GM21723 (cell line): Measurements from ENCODE around the gene CORO2B.

Experiments used
- ATAC-seq: cut with Tn5 transposase; IDR thresholded peaks from one replicate; pipeline ENCODE4 v1.9.1; 2021; ENCODE audit warnings: mild to moderate bottlenecking, moderate library complexity; ENCODE audit not compliant: unreplicated experiment

CORO2B gene

DNA sequence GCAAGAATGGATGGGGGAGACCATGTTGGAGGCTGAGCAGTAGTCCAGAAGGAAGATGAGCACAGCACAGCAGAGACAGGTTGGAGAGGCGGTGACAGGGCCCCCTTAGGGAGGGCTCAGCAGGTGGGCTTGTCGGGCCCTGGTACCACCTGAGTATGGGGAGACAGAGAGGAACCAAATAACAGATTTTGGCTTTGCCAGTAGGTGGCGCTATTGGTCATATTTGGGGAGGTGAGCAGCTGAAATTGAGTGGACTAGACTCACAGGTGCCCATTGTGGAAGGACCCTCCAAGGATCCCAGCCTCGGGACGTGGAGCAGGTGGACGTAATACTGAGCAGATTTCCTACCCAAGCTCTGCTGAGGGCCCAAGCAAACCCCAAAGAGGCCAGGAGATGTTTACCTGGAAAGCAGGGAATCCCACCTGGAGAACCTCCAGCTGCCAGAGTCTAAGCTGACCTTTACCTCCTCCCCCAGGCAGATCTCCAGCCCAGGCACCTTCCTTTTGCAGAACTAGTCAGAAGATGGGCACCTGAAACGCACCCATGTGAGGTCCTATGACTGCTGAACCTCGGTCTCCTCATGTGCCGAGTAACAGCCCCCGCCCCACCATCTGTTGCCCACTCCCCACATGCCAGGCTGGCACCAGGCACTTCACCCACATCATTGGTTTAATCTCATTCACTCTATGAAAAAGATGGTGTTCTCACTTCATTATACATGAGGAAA is 24.6 kb upstream of the CORO2B start:
- ATAC-seq, result no peak

DNA sequence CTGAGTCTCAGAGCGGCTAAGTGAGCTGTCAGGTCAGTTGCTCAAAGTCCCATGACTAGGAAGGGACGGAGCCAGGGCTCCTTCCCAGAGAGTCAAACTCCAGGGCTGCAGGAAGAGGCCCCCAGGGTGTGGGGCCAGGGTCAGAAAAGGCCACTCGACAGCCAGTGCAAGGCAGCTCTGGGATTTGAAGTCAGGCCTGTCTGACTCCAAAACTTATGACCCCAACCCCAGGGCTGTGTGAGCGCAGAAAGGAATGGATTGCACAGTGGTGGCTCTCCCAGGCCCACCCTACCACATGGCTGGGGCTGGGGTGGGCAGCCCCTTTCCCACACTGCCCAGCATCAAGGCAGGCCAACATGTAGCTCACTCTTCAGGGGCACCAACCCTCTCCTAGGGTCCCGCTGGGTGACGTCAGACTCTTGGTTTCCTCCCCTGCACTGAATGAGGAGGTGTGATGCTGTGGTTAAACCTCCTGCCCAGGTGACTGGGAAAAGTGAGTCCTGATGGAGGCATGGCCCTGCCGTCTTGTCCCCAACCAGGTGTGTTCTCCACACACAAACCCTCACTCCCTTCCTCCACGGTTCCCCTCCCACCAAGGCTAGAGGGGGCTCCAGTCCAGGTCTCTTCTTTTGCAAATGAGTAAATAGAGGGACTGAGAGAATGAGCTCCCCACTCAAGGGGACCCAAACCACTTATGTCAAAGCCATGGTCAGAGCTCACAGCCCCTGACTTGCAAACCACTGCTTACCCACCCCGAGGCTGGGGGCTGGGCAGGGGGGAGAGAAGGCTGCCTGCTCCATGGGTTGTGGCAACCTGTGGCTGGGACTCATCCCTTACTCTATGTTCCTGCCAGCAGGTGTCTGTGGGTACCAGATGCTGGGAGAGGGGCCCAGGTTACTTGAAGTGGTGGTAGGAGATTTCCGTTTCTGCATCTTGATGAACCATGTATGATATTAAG is 23.8 kb upstream of the CORO2B start:
- no peak for ATAC-seq

DNA sequence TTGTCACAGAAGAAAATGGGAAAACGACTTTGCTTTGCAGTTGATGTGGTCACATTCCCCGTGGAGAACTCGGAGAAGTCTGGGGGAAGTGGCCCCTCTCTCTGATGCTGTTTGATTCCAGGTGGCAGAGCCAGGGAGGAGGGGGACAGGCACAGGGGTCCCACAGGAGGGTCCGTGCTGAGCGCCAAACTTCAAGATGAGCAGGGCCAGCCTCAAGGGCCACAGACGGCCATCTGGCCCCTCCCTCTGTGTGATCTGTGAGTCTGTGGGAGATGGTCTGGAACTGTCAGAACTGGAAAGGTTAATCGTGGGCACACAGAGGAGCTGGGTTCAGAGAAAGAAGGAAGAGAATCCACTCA is 23.1 kb upstream of the CORO2B start:
- no peak for ATAC-seq

DNA sequence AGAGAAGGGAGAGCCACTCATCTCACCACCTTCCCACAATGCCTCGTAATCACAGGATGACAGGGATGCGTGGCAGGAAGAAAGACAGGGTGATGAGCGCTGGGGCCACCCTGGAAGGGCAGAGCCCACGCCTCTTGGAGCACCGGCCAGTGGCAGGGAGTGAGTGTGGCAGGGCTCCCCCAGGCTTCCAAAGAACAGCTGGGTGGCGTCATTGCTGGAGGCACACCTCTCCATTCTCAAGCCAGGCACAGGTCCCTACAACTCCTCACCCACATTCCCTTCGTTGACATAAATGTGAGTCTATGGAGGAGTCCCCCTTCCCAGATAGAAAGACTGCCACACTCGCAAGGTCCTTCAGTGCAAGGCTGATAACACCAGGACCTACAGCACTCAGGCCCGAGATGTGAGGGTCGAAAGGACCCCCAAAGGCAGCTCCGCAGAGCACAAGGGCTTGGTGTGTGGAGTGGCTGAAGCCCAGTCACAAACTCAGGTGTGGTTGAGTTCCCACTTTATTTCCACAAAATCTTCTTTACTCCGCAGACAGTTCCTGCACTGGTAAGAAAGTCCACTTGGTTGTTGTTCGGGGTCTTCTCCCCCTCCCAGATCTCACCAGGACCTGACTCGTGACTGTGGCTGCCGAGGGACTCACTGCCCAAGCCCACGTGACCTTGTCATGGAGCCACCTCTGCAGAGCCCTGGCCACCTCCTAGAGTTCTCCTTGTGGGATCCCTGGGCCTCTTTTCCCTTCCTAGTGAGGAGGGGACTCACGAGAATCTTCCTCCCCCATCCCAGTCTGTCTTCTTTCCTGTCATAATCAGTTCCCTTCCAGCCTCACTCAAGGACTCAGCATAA is 22.4 kb upstream of the CORO2B start:
- ATAC-seq, result no peak

DNA sequence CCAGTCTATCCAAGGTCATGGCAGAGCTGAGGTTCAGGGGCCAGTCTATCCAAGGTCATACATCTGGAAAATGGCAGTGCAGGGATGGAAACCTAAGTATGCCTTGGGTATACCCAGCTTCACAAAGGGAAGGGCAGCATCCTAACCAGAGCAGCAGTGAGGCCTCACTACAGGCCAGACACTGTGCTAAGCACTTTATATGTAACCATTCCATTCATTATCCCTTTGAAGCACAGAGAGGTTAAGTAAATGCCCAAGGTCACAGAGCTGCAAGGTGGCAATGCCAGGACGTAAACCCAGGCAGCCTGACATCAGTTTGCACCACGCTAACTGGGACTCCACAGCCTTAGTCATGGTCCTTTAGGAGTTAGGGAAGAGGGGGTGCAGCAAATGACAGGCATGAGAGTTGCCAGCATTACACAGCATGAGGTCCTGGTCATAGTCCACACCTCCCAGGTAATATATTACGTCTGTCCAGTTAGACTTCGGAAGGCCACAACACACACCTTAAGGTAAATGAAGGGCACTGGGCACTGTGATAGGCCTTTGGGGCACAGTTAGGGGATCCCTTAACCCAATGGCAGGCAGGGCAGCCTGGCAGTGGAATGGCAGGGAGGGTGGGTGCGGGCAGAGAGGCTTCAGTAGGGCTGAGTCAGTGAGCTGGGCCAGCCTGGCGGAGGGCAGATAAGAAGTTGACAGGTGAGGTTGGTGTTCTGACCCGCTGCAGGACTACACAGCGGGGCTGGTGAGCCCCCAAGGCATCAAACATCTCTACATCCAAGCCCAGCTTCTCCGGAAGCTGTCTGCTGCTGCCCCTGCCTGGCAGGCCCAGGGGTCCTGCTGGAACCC is 21.1 kb upstream of the CORO2B start:
- no peak for ATAC-seq

DNA sequence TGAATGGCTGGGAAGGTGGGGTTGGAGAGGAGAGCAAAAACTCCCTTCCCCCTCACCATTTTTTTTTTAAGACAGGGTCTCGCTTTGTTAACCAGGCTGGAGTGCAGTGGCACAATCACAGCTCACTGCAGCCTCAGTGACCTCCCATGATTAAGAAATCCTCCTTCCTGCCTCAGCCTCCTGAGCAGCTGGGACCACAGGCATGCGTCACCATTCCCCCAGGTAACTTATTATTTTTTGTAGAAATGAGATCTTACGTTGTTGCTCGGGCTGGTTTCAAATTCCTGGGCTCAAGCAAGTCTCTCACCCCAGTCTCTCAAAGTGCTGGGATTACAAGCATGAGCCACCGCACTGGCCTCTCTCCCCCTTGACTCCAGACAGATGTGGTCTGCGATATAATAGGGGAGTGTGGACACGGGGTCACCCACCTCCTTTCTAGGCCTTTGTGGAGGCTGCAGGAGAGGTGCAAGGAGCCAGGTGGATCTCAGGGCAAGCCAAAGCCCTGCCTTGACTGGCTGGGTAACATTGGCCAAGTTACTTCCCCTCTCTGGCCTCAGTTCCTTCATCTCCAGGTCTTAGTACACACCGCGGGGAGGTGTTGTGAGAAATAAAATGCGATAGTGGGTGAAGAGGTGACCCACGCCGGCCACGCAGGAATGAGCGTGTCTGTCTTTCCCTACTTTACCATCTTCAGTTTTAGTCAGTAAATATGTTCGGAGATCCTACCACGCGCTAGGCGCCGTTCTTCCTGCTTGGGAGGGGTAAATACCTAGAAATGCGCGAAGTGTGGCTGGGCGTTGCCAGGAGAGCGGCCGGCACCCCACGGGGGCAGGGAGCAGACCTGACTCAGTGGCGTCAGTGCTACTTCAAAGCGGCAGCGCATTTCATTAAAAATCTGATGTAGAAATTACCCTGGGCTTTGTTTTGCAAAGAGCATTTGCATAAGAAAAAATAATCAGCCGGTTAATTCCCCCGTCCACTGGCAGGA is 20.2 kb upstream of the CORO2B start:
- ATAC-seq, result no peak

DNA sequence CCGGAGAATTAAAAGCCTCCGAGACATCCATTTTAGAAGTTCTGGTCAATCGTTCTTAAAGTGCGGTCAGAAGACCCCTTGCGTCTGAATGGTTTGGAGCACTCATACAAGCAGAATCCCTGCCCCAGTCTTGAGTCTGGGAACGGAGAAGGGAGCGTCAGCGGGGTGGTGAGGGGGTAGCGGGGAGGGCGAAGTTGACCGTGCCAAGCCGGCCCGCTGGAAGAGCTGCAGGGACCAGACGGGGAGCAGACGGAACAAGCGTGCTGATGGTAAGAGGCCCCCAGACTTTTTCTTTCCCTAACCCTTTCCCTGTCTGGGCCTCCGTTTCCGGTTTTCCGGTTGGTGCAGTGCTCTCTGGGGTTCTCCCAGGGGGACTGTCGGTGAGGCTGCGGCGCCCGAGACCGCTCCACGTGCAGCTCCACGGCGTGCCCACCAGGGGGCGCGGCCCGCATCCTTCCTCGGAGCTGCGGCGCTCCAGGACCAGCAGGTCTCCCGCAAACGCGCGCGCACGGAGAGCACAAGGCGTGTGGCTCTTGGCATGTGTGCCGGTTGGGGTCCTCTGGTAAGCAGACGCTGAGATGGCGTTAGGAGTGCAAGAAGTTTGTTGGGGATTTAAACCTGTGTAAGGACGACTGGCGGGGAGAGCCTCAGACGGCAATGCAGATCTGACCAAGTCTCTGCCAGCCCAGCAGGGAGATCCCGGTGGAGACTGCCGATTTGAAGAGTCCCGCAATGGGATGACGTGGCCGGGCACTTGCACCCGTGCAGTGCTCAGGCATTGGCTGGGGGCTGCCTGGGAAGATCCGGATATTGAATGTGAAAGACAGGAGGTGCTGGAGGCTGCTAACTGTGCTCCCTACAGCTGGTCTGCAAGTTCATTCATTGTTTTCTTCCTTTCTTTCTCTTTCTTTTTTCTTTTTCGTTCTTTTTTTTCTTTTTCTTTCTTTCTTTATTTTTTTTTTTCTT is 19.2 kb upstream of the CORO2B start:
- peak; percentile 61 for ATAC-seq

DNA sequence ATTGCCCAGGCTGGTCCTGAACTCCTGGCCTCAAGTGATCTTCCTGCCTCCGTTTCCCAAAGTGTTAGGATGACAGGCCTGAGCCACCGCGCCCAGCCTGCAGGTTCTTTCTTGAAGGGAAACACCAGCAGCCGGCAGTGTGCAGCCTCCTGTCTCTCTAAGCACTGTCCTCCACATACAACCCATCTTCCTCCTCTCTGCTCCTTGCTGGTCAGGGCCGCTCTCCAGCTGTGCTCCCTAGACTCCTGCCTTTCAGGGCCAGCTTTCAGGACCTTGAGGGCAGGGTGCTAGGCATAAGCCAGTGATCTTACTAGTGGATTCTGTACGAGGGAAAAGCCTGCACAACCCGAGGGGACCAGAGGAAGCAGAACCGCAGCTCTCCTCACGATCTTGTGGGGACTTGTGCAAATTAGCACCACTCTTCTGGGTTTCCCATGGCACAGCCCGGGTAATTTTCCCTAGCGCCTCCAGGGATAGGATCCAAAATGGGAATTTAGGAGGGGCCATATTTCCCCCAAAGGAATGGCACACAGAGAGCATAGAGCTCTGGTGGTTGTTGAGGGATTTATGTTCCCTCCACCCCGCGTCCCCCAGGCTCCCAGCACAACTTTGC is 18.2 kb upstream of the CORO2B start:
- no peak for ATAC-seq

DNA sequence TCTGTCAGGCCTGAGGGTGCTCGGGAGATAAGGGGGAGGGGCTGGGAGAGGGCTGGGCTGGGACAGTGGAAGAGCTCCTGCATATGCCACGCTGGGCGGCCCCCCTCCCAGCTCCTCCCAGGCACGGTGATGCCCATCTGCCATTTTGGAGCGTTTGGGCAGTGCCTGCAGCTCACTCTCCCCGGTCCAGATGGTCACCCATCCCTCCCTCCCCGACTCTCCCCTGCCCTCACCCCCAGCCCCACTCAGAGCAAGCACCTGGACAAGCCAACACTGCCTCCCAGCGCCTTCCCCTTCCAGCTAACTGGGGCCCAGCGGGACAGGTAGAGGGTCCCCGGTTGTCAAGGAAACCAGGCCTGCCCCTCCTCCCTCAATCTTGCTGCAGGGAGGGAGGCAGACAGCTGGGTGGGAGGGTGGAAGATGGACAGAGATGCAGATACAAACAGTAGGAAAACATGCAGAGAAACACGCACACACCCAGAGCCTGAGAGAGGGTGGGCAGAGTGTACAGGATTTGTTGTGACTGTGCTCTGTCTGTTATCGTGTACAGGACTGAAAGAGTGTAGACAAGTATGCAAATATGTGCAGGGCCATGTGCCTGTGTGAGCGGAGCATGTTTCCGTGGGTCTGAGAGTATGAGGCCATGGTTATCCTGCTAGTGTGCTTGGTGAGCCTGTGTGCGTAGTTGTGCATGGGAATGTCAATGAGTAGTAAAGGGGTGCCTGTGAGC is 17.5 kb upstream of the CORO2B start:
- ATAC-seq, result no peak

DNA sequence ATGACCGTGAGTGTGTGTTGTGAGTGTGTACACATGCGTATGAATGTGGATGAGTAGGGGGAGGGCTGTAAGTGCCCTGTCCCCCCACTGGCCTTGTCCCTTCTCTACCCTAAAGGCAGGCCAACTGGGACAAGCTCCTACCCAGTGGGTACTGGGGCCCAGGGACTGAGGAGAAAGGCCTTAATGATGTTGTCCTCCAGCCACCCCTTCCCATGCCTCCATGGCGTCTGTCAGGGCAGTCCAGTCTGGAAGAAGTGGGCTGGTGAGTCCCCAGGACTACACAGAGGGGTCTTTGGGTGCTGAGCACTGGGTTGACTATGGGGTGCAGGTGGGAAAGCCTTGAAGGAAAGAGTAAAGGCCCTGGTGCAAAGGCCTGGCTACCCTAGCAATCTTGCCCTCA is 16.9 kb upstream of the CORO2B start:
- ATAC-seq, result no peak

DNA sequence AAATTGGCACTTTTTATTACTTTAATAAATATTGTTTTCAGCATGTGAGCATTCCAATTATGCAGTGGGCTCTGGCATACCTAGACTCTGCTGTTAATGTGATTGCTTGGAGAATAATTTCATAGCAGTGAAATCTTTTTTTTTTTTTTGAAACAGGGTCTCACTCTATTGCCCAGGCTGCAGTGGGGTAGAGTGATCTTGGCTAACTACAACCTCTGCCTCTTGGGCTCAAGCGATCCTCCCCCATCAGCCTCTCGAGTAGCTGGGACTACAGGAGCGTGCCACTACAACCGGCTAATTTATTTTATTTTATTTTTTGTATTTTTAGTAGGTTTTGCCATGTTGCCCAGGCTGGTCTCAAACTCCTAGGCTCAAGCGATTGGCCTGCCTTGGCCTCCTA is 14.6 kb upstream of the CORO2B start:
- no peak for ATAC-seq

DNA sequence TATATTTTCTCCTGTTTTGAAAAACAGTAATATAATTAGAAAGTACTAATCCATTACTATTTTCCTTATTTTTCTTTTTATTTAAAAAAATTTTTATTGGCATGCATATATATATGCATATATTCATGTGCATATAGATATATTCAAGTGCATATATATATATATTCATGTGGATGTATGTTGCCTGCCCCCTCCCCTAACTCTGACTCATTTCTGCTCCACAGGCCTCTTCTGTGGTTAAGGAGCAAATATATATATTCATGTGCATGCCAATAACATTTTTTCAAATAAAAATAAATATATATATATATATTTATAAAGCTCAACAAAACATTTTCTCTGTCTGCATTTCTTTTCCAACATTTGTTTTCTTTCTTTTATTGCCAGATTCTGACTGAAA is 13.6 kb upstream of the CORO2B start:
- no peak for ATAC-seq

DNA sequence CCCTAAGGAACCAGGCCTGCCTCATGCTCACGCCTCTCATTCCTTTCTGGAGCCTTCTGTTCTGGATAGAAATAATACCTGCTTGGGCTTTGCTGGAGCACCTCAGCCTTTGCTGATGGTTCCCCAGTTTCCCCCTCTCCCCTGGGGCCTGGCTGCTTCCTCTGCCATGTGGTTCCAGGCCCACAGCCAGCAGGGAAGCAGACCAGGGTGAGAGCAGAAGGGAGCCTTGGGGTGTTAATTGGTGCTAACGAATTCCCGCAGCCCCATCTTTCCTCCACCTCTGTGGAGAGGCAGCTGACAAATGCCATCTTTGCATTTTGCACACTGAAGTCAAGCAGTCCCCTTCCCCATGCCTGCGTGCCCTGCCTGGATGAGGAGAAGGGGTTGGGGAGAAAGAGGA is 13.1 kb upstream of the CORO2B start:
- ATAC-seq, result no peak

DNA sequence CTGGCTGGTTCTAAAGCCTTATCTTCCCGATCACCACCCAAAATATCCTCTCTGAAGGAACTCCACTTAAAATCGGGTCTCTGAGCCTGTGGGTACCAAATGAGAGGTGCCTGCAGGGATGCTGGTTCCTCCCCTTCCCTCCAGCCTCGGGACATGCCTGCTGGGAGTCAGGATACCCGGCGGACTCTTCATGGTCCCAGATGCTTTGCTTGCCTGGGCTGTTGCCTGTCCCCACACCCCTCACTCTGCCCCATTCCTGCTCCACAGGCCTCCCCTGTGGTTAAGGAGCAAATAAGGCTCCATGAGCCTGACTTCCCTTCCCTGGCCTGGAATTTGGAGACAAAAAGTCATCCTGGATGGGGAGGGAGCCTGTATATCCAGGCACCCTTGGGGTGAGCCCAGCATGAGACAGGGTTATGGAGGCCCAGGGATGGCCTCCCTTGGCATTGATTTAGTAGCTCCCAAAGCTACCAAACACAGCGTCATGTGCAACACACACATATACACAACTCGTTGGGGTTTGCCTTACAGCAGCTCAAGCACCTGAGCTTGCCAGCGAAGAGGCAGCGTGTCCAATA is 12.3 kb upstream of the CORO2B start:
- ATAC-seq, result no peak

DNA sequence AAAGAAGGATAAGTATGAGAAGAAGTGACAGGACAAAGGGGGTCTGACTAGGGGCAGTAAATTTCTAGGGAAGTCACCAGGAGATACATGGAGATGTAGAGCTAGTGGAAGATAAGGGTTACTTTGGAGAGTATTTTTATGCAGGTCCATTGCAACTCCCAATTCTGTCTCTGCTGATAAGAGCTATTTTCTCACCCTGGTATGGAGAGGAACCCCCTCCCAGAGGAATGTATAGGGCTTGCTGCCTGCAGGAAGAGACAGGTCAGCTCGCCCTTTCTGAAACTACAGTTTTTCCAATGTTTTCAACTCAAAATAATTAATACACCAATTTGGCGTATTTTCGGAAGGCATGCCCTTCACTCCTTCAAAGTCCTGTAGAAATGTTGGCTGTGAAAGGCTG is 11.4 kb upstream of the CORO2B start:
- no peak for ATAC-seq

DNA sequence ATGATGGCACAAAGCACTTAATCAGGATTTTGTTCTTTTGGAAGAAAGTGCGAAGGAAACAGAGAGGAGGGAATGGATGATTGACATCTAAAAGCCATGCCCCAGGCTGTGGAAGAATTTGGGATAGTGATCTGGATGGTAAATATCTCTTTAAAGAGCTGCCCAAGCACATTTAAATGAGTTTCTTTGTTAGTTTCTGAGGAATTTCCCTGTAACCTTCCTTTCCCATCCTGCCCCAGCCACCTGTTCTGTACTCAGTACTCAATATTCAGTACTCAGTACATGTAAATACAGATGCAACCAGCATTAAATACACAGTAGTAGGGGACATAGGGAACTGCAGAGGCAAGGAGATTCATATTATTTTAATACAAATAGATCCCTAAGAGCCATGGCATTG is 7.8 kb upstream of the CORO2B start:
- ATAC-seq, result no peak

DNA sequence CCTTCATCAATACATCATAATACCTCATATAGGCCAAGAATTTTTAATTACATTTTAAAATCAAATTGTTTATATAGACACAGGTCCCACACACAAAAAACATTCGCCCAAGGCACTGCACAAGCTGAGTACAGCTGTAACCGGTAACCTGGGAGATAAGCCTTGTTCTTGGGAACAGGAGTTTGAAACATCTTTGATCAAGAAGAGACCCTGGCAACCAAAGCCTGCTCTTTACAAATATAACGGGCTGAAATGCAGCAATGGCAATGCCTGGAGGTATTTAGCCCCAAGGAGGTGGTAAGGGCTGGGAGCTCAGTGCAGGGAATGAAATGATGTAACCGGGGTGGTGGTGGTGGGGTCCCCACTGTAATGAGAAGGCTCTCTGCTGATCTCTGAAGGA is 7.2 kb upstream of the CORO2B start:
- no peak for ATAC-seq
